ENCODE measurements around the gene SLX4.

DNA sequence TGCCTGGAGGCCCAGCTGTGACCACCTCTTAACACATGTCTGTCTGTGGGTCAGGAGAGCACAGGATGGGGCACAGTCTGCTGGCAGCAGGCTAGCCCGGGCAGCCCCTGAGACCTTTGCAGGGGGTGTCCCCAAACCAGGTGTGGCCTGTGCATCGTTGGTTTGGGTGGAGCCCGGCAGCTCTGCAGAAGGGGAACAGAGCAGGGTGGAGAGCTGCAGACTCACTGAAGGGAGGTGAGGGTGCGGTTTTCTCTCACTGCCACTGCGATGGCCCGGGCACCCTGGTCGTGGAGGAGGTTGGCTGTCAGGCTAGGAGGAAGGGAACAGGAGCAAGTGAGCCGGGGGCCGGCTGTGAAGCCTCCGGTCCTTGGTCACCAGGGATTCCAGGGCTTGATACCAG lies 63.0 kb downstream of the SLX4 start:
- TF ChIP-seq, protein P1, sequence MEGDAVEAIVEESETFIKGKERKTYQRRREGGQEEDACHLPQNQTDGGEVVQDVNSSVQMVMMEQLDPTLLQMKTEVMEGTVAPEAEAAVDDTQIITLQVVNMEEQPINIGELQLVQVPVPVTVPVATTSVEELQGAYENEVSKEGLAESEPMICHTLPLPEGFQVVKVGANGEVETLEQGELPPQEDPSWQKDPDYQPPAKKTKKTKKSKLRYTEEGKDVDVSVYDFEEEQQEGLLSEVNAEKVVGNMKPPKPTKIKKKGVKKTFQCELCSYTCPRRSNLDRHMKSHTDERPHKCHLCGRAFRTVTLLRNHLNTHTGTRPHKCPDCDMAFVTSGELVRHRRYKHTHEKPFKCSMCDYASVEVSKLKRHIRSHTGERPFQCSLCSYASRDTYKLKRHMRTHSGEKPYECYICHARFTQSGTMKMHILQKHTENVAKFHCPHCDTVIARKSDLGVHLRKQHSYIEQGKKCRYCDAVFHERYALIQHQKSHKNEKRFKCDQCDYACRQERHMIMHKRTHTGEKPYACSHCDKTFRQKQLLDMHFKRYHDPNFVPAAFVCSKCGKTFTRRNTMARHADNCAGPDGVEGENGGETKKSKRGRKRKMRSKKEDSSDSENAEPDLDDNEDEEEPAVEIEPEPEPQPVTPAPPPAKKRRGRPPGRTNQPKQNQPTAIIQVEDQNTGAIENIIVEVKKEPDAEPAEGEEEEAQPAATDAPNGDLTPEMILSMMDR (IDR thresholded peaks at IDR 0.05), result no peak
- no peak for TF ChIP-seq POLR2A (IDR thresholded peaks at IDR 0.05)
